Stimulated activated naive CD8-positive, alpha-beta T cell treated with anti-CD3 and anti-CD28 coated beads, Interleukin-15, Interleukin-2, amounts not matched to agents 100 ng/mL and 50 ng/mL, for 24 hours (primary cell): ENCODE data around the gene ETFDH.

Experiments used
- H3K27ac Mint-ChIP-seq: one replicate; pipeline ENCODE4 v1.8.0; 2021; ENCODE audit warnings: mild to moderate bottlenecking, mixed read lengths
- H3K27me3 Mint-ChIP-seq: one replicate; pipeline ENCODE4 v1.8.0; 2021; ENCODE audit warnings: mixed read lengths
- H3K36me3 Mint-ChIP-seq: one replicate; pipeline ENCODE4 v1.8.0; 2021; ENCODE audit warnings: low read depth, mixed read lengths
- H3K4me1 Mint-ChIP-seq: one replicate; pipeline ENCODE4 v1.8.0; 2021; ENCODE audit warnings: low read depth, mixed read lengths
- H3K4me3 Mint-ChIP-seq: one replicate; pipeline ENCODE4 v1.8.0; 2021; ENCODE audit warnings: mild to moderate bottlenecking, mixed read lengths
- H3K9me3 Mint-ChIP-seq: one replicate; pipeline ENCODE4 v1.8.0; 2021; ENCODE audit warnings: mixed read lengths

Gene ETFDH

GRCh38 chr4:158756588-158756987, 84.5 kb downstream of the ETFDH start:
- Mint-ChIP-seq H3K27ac (no peak overlapping the region), H3K9me3 (no peaks in the 10 kb centered on the region), H3K27me3 (peaks cover 35% of the 10 kb centered on the region), H3K4me3 (no peak overlapping the region), H3K4me1 (no peaks in the 10 kb centered on the region), H3K36me3 (no peaks in the 10 kb centered on the region)

- no peak overlapping the region for H3K4me3 Mint-ChIP-seq
- peaks cover 40% of the 10 kb centered on the region for H3K27me3 Mint-ChIP-seq
- H3K4me1 Mint-ChIP-seq = no peaks in the 10 kb centered on the region
- no peaks in the 10 kb centered on the region for H3K9me3 Mint-ChIP-seq
- H3K36me3 Mint-ChIP-seq = no peaks in the 10 kb centered on the region
- H3K27ac Mint-ChIP-seq = no peak overlapping the region
Observed at GRCh38 chr4:158758142-158758541, 86.0 kb downstream of the ETFDH start.

DNA sequence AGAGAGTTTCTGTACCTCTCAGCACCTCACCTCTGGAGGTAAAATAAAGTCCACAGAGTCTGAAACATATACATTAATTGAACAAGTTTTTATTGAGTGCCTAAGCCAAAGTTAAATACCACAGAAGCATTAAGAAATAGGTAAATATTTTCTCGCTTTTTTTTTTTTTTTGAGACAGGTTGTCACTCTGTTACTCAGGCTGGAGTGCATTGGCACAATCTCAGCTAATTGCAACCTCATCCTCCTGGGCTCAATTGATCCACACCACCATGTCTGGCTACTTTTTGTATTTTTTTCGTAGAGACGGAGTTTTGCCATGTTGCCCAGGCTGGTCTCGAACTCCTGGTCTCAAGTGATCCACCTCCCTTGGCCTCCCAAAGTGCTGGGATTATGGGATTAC, 86.6 kb downstream of the ETFDH start:
- H3K4me1 Mint-ChIP-seq = no peaks in the 10 kb centered on the region

More for the DNA sequence above, 86.6 kb downstream of the ETFDH start:
- Mint-ChIP-seq H3K9me3 (no peaks in the 10 kb centered on the region), H3K4me3 (no peak overlapping the region), H3K27ac (no peak overlapping the region), H3K27me3 (peaks cover 40% of the 10 kb centered on the region), H3K36me3 (no peaks in the 10 kb centered on the region)
